Esophagus muscularis mucosa (tissue), 3 donors: Measurements from ENCODE around the gene SLC25A24.

ENCODE experiments used
- CTCF ChIP-seq, 3 experiments: fragments of 200-600 bp in 2 of 3; fragments of 450-650 bp in 1 of 3; sonication (generic) in 2 of 3; IDR thresholded peaks; one replicate each; pipeline ENCODE4 v1.5.1; 2017 to 2019; ENCODE audit warnings: antibody characterized with exemption in 3 of 3, mild to moderate bottlenecking in 2 of 3, moderate library complexity in 1 of 3
- EP300 ChIP-seq: sonication (generic); formaldehyde crosslinking; IDR thresholded peaks from one replicate; pipeline ENCODE4 v1.6.1; 2017; ENCODE audit warnings: antibody characterized with exemption

- TF ChIP-seq CTCF (IDR thresholded peaks at IDR 0.05) (no peak), EP300 (no peak)
These were observed 48.6 kb downstream of the SLC25A24 start for GRCh38 chr1:108151548-108151947.
